HepG2 (cell line): ENCODE data around the gene CCDC85C. TPM values are rescaled to one million over a fixed set of nuclear protein-coding genes. Genes with fewer than 3 reads are reported as not detected.

Experiments
- ATAC-seq: fragments of 200-7000 bp; cut with Tn5 transposase; 3 replicates; pipeline ENCODE4 v1.9.1; 2020; ENCODE audit warnings: mild to moderate bottlenecking, moderate library complexity
- BruUV-seq: library from RNA; stranded (reverse); fragments of 400-500 nt; replicated peaks from 2 replicates; lab custom pipeline; 2021; lab: Mats Ljungman, UMichigan
- CTCF ChIA-PET: fragments of 300-600 bp; formaldehyde crosslinking; extraction: SDS; loops from one replicate; lab custom pipeline; 2021; ENCODE audit warnings: low total read pairs, inconsistent platforms, low intra/inter-chr PET ratio; lab: Yijun Ruan, JAX
- POLR2A ChIA-PET: fragments of 350-600 bp; sonication (Branson Sonifier 250); formaldehyde crosslinking; loops from one replicate; lab custom pipeline; 2020; ENCODE audit warnings: antibody characterized with exemption, inconsistent platforms; lab: Yijun Ruan, JAX
- DNase-seq: peaks from one replicate; pipeline ENCODE4 v3.0.0-alpha.2; 2015; ENCODE audit warnings: low spot score
- FAIRE-seq: peaks from 3 replicates; lab custom pipeline; 2011; peaks lifted over from hg19 to GRCh38; lab: Jason Lieb, UNC
- H2AFZ ChIP-seq: one replicate; pipeline ENCODE4 v1.6.1; 2011; ENCODE audit warnings: low read length, inconsistent platforms
- H3K27ac ChIP-seq: fragments of 300-600 bp; 3 replicates; pipeline ENCODE4 v1.8.0; 2011; ENCODE audit warnings: mixed run types, mild to moderate bottlenecking, mixed read lengths, low read length, inconsistent platforms; ENCODE audit not compliant: insufficient read depth; ENCODE audit errors: extremely low read length
- H3K27me3 ChIP-seq, 2 experiments: fragments of 200-600 bp in 1 of 2; 2 replicates in 1 of 2; 3 replicates in 1 of 2; pipeline versions ENCODE4 v1.6.0 to v1.8.0; 2011; ENCODE audit warnings: low read length in 2 of 2, mild to moderate bottlenecking in 2 of 2, moderate library complexity in 2 of 2, inconsistent platforms in 1 of 2; ENCODE audit not compliant: insufficient read depth in 2 of 2, control insufficient read depth in 1 of 2
- H3K36me3 ChIP-seq, 2 experiments: fragments of 200-600 bp in 1 of 2; replicated peaks in 1 of 2; 2 replicates in 1 of 2; 3 replicates in 1 of 2; pipeline versions ENCODE4 v1.5.1 to v1.8.0; 2011; ENCODE audit warnings: low read length in 2 of 2, inconsistent platforms in 1 of 2; ENCODE audit not compliant: insufficient read depth in 2 of 2, control insufficient read depth in 1 of 2
- H3K4me1 ChIP-seq: 2 replicates; pipeline ENCODE4 v1.5.1; 2012; ENCODE audit warnings: low read length, inconsistent platforms; ENCODE audit not compliant: insufficient read depth
- H3K4me2 ChIP-seq: 2 replicates; pipeline ENCODE4 v1.6.0; 2011; ENCODE audit warnings: low read depth, low read length, inconsistent platforms
- H3K4me3 ChIP-seq, 3 experiments: fragments of 200-600 bp in 1 of 3; sonication (generic), shearing (Covaris generic) in 1 of 3; replicated peaks in 1 of 3; 2 replicates each; pipeline ENCODE4 v1.5.1; 2011 to 2016; ENCODE audit warnings: low read length in 3 of 3, inconsistent platforms in 2 of 3, low read depth in 2 of 3, mild to moderate bottlenecking in 2 of 3, control low read depth in 1 of 3, mixed read lengths in 1 of 3; ENCODE audit not compliant: insufficient read depth in 1 of 3
- H3K79me2 ChIP-seq: one replicate; pipeline ENCODE4 v1.6.1; 2011; ENCODE audit warnings: low read length, inconsistent platforms; ENCODE audit not compliant: insufficient read depth
- H3K9ac ChIP-seq: 2 replicates; pipeline ENCODE4 v1.6.0; 2011; ENCODE audit warnings: mild to moderate bottlenecking, low read depth, low read length, inconsistent platforms; ENCODE audit not compliant: insufficient read depth
- H3K9me3 ChIP-seq: 2 replicates; pipeline ENCODE4 v1.5.1; 2012; ENCODE audit warnings: mild to moderate bottlenecking, low read length
- H4K20me1 ChIP-seq: 2 replicates; pipeline ENCODE4 v1.6.0; 2011; ENCODE audit warnings: inconsistent platforms, mild to moderate bottlenecking, low read length, moderate library complexity; ENCODE audit not compliant: insufficient read depth
- AGO2 ChIP-seq: fragments of 200-400 bp; formaldehyde crosslinking; optimal IDR thresholded peaks from 2 replicates; pipeline ENCODE3; 2017; ENCODE audit warnings: mild to moderate bottlenecking, low read depth, low read length, moderate library complexity
- AKAP8 ChIP-seq: sonication (generic); formaldehyde crosslinking; IDR thresholded peaks from 2 replicates; pipeline ENCODE4 v1.5.1; 2020; ENCODE audit warnings: mild to moderate bottlenecking, missing genetic modification reagents
- FOXC1 ChIP-seq: sonication (generic); formaldehyde crosslinking; IDR thresholded peaks from 2 replicates; pipeline ENCODE4 v1.8.0; 2022; ENCODE audit warnings: mild to moderate bottlenecking, missing genetic modification reagents, borderline replicate concordance
- FOXJ3 ChIP-seq: sonication (generic); formaldehyde crosslinking; IDR thresholded peaks from 2 replicates; pipeline ENCODE4 v1.4.0; 2020; ENCODE audit warnings: missing genetic modification reagents, mild to moderate bottlenecking, borderline replicate concordance
- GABPB1 ChIP-seq: IDR thresholded peaks from 2 replicates; pipeline ENCODE4 v1.6.1; 2016; ENCODE audit warnings: mild to moderate bottlenecking, missing genetic modification reagents, moderate library complexity, missing compliant biosample characterization
- KAT7 ChIP-seq: IDR thresholded peaks from 2 replicates; pipeline ENCODE4 v1.6.1; 2018; ENCODE audit warnings: borderline replicate concordance, missing compliant biosample characterization
- MBD4 ChIP-seq: IDR thresholded peaks from 2 replicates; pipeline ENCODE4 v1.6.1; 2012; ENCODE audit warnings: low read length, inconsistent platforms, borderline replicate concordance
- PCBP2 ChIP-seq: fragments of 200-400 bp; formaldehyde crosslinking; optimal IDR thresholded peaks from 2 replicates; pipeline ENCODE3; 2018; ENCODE audit warnings: low read length, low read depth; ENCODE audit not compliant: poor library complexity, severe bottlenecking
- POLR2AphosphoS5 ChIP-seq: IDR thresholded peaks from 2 replicates; pipeline ENCODE4 v1.6.1; 2012; ENCODE audit warnings: low read depth, low read length
- STAG1 ChIP-seq: sonication (generic); formaldehyde crosslinking; IDR thresholded peaks from 2 replicates; pipeline ENCODE4 v1.4.0; 2020; ENCODE audit warnings: missing genetic modification reagents
- XRCC5 ChIP-seq: fragments of 200-400 bp; formaldehyde crosslinking; optimal IDR thresholded peaks from 2 replicates; pipeline ENCODE3; 2017; ENCODE audit warnings: mild to moderate bottlenecking, low read length
- ZFAT ChIP-seq: sonication (generic); formaldehyde crosslinking; conservative IDR thresholded peaks from 2 replicates; pipeline ENCODE4 v1.8.1; 2023; ENCODE audit warnings: missing genetic modification reagents, inconsistent platforms
- ZNF296 ChIP-seq: sonication (generic); formaldehyde crosslinking; conservative IDR thresholded peaks from 2 replicates; pipeline ENCODE4 v1.5.0; 2020; ENCODE audit warnings: mild to moderate bottlenecking, missing genetic modification reagents
- ZNF510 ChIP-seq: sonication (generic); formaldehyde crosslinking; IDR thresholded peaks from 2 replicates; pipeline ENCODE4 v1.4.0; 2020; ENCODE audit warnings: low read depth, mild to moderate bottlenecking, missing genetic modification reagents
- ZNF598 ChIP-seq: sonication (generic); formaldehyde crosslinking; IDR thresholded peaks from 2 replicates; pipeline ENCODE4 v1.5.1; 2020; ENCODE audit warnings: mild to moderate bottlenecking, missing genetic modification reagents, borderline replicate concordance
- whole genome bisulfite sequencing: methylation state at CpG from one replicate; pipeline ENCODE4 v1.1.6; 2017; ENCODE audit warnings: low lambda C conversion rate; 5-methylcytosine and 5-hydroxymethylcytosine counted together
- in situ Hi-C: cut with HindIII; loops from 2 replicates; pipeline ENCODE4 v1.10.0; 2017; ENCODE audit warnings: low pct_unique_long_range_greater_than_20kb; ENCODE audit not compliant: extremely low pct_ligation_motif_present
- intact Hi-C: fragments of 100-400 bp; cut with micrococcal nuclease; formaldehyde crosslinking; loops from one replicate; pipeline ENCODE4 v1.10.0; 2022; ENCODE audit not compliant: unreplicated experiment
- polyA plus RNA-seq, 8 experiments: library from polyadenylated mRNA; depleted of rRNA in 3 of 8; stranded (reverse) in 7 of 8; unstranded in 1 of 8; fragments of >200 nt; fragmentation: Illumina TruSeq in 4 of 8; extraction: Trizol in 4 of 8; gene quantifications; 2 replicates each; pipeline versions ENCODE4 v1.2.1 to v1.2.3, GENCODE V29; 2011 to 2016; ENCODE audit warnings: low read depth in 4 of 8, missing spikeins in 1 of 8, mixed read lengths in 1 of 8; ENCODE audit not compliant: insufficient read depth in 1 of 8
- total RNA-seq, 5 experiments: library from RNA; depleted of rRNA; stranded (reverse); fragments of >200 nt; fragmentation: Illumina TruSeq; extraction: Trizol; gene quantifications; 2 replicates each; pipeline ENCODE4 v1.2.3, GENCODE V29; 2016; ENCODE audit warnings: low read depth in 1 of 5
- TF ChIP-seq, protein P1 (sequence below): sonication (generic); formaldehyde crosslinking; IDR thresholded peaks from 2 replicates; pipeline ENCODE4 v1.5.0; 2020; ENCODE audit warnings: mild to moderate bottlenecking, missing genetic modification reagents, moderate library complexity

The CCDC85C gene
- total and polyA plus RNA-seq, 2 of the 13 experiments (the other 11 are each of a cell fraction or from before 2014, with no cell fraction given), result 18.8 to 43.8 TPM

DNA sequence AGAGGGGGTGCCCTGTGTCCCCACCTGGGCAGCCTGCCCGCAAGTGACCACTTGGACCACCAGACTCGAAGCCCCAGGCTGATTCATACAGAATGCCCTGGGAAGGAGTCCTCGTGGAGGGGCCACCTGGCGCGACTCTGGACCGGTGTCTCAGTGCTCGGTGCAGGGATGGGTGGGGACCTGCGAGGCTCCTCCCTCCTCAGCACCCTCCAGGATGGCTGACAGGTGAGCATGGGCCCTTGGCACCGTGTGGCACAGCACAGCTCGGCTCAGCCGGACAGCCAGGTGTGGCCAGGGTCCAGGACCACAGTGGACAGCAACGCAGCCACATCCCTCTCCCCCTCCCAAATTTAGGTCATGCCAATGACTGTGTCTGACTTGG lies 78.3 kb downstream of the CCDC85C start:
- Histone ChIP-seq H3K36me3 (peaks cover 7 to 33% of the 10 kb centered on the region in 2 experiments; a peak in 4 of 5 replicates), H3K9ac (no peak overlapping the region), H2AFZ (no peak overlapping the region), H3K9me3 (no peaks in the 10 kb centered on the region), H3K27ac (no peak overlapping the region), H3K4me2 (no peak overlapping the region), H3K4me1 (peaks cover 21% of the 10 kb centered on the region), H3K79me2 (peaks cover 9% of the 10 kb centered on the region), H3K4me3 (no peak overlapping the region), H3K27me3 (no peaks in the 10 kb centered on the region), H4K20me1 (peaks cover 11% of the 10 kb centered on the region; the same call in 1 of the 2 replicates)
- intact Hi-C loops (no loop called here), in situ Hi-C loops (loop anchor here (10.0 kb wide), 1 partner anchor 359 kb away; no protein-coding TSS in a partner anchor)
- WGBS, result 100% methylated on average over 1 of the region's 12 CpGs
- DNase-seq (no peak), ATAC-seq (no peak), FAIRE-seq (no peak)
- BruUV-seq, result no TSS peak
- ChIA-PET CTCF (interaction anchor here (1.2 kb wide), 1 partner anchor 103 kb away, joined by 4 read pairs; no protein-coding TSS in a partner anchor), POLR2A (no interaction called here)
- TF ChIP-seq PCBP2 (no peak), MBD4 (no peak), ZNF296 (CRISPR knock-in tag) (no peak), AKAP8 (CRISPR knock-in tag) (0 out of 2 replicates have a peak, but pooled peaks have one; percentile 0), AGO2 (peak; percentile 32), POLR2AphosphoS5 (no peak)

DNA sequence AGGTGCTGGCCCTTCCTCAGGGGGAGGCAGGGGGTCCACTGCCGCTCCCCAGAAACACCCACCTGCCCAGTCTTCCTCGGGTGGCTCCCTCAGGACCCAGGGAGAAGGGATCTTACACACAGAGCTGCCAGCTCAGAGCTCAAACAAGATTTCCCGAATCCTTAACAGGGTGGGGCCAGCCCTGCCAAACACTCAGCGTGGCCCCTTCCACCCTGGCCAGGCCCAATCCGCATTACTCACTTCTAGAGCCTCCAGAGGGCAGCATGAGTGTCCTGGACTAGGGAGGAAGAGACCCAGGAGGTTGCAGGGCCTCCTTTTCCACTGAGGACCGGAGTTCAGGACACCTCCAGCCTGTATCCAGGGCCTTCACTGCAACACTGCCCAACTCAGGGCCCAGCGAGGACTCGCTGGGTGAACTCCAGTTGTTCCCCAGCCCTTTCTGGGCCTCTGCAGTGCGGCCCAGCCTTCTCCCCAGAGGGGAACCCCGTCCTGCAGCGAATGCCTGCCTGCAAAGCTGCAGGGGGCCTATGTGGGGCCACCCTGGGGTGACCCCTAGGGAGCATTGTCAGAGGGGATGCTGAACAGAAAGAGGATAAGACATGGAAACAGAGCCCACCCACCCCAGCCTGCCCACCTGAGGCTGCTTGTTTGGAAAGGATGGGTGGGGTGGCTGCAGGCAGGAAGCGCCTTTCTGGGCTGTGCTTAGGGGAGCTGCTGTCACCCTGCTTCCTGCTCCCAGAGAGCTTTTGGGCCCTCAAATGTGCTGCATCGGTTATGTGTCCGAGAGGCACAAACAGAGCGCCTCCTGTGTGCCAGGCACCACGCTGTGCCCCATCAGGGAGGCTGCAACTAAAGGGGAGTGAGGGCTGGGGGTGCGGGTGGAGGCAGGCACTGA lies 79.0 kb downstream of the CCDC85C start:
- DNase-seq, result no peak
- Histone ChIP-seq H3K9me3 (no peaks in the 10 kb centered on the region), H3K27ac (no peak overlapping the region), H3K9ac (no peak overlapping the region), H3K79me2 (peaks cover 9% of the 10 kb centered on the region), H4K20me1 (peaks cover 8% of the 10 kb centered on the region; the same call in 1 of the 2 replicates), H3K4me3 (no peak overlapping the region), H3K27me3 (no peaks in the 10 kb centered on the region), H2AFZ (no peak overlapping the region), H3K4me2 (no peak overlapping the region), H3K4me1 (peaks cover 21% of the 10 kb centered on the region), H3K36me3 (peaks cover 7 to 30% of the 10 kb centered on the region in 2 experiments; a peak in 4 of 5 replicates)
- peak; percentile 41 for ATAC-seq
- ChIA-PET CTCF (interaction anchor here (1.2 kb wide), 1 partner anchor 103 kb away, joined by 4 read pairs; no protein-coding TSS in a partner anchor), POLR2A (interaction anchor here (0.8 to 1.1 kb wide), 2 partner anchors 28 to 30 kb away, joined by 3 to 4 read pairs; no protein-coding TSS in a partner anchor)
- no peak for FAIRE-seq
- TF ChIP-seq GABPB1, result no peak
- peak; percentile 61 for TF ChIP-seq STAG1 (CRISPR knock-in tag)
- TF ChIP-seq, protein P1, sequence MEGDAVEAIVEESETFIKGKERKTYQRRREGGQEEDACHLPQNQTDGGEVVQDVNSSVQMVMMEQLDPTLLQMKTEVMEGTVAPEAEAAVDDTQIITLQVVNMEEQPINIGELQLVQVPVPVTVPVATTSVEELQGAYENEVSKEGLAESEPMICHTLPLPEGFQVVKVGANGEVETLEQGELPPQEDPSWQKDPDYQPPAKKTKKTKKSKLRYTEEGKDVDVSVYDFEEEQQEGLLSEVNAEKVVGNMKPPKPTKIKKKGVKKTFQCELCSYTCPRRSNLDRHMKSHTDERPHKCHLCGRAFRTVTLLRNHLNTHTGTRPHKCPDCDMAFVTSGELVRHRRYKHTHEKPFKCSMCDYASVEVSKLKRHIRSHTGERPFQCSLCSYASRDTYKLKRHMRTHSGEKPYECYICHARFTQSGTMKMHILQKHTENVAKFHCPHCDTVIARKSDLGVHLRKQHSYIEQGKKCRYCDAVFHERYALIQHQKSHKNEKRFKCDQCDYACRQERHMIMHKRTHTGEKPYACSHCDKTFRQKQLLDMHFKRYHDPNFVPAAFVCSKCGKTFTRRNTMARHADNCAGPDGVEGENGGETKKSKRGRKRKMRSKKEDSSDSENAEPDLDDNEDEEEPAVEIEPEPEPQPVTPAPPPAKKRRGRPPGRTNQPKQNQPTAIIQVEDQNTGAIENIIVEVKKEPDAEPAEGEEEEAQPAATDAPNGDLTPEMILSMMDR (CRISPR knock-in tag), result peak; percentile 64
- no peak for TF ChIP-seq ZNF598 (CRISPR knock-in tag)
- no peak for TF ChIP-seq KAT7 (CRISPR knock-in tag)
- no peak for TF ChIP-seq FOXC1 (CRISPR knock-in tag)
- TF ChIP-seq ZNF510 (CRISPR knock-in tag), result no peak
- TF ChIP-seq XRCC5, result peak; percentile 24
- TF ChIP-seq FOXJ3 (CRISPR knock-in tag), result no peak
- TF ChIP-seq ZFAT (CRISPR knock-in tag), result no peak
- intact Hi-C loops, result no loop called here
- in situ Hi-C loops, result loop anchor here (5.0 to 10.0 kb wide), 2 partner anchors 107 to 360 kb away; no protein-coding TSS in a partner anchor
- 86% methylated on average over 11 of the region's 17 CpGs for WGBS
- BruUV-seq, result no TSS peak
